ENCODE measurements around the gene PGBD5. TPM values are rescaled to one million over a fixed set of nuclear protein-coding genes. Genes with fewer than 3 reads are reported as not detected.

PGBD5 gene
- total and polyA plus RNA-seq, 2 of the 13 experiments (the other 11 are each of a cell fraction or from before 2014, with no cell fraction given): 0.04 to 0.13 TPM

DNA sequence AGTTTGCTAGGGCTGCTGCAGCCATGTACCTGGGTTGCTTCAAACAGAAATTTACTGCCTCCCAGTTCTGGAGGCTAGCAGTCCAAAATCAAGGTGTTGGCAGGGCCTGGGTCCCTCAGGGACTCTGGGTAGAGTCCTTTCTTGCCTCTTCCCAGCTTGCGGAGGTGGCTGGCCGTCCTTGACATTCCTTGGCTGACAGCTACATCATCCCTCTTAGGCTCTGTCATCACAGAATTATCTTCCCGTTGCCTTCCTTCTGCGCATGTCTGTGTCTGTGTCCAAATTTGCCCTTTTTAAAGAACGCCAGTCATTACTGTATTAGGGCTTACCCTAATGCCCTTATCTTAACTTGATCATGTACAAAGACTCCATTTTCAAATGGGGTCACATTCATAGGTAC lies 37.6 kb upstream of the PGBD5 start (continued):
- no peak for TF ChIP-seq EP300 (IDR thresholded peaks at IDR 0.05; ENCODE audit: low read depth in 2 of 2, low read length in 2 of 2)
- TF ChIP-seq EP300 (CRISPR knock-in tag; IDR thresholded peaks at IDR 0.05; ENCODE audit: borderline replicate concordance): no peak
- TF ChIP-seq ZNF724P (CRISPR knock-in tag; IDR thresholded peaks at IDR 0.05; ENCODE audit: borderline replicate concordance): no peak
- TF ChIP-seq, protein P1, sequence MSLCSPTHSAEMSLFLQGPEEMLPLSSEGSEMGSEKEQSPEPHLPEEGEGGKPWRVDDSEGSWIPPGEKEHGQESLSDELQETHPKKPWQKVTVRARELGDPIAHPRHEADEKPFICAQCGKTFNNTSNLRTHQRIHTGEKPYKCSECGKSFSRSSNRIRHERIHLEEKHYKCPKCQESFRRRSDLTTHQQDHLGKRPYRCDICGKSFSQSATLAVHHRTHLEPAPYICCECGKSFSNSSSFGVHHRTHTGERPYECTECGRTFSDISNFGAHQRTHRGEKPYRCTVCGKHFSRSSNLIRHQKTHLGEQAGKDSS (CRISPR knock-in tag; IDR thresholded peaks at IDR 0.05; ENCODE audit: borderline replicate concordance, low read depth): no peak
- no peak for TF ChIP-seq NFATC3 (CRISPR knock-in tag; IDR thresholded peaks at IDR 0.05)
- no peak for TF ChIP-seq RNF2 (conservative IDR thresholded peaks at IDR 0.05; ENCODE audit: low read depth)
- no peak for TF ChIP-seq ZNF124 (CRISPR knock-in tag; IDR thresholded peaks at IDR 0.05)
- TF ChIP-seq ARNT (IDR thresholded peaks at IDR 0.05): no peak
- no peak for TF ChIP-seq ZNF563 (CRISPR knock-in tag; IDR thresholded peaks at IDR 0.05)
- TF ChIP-seq KLF15 (CRISPR knock-in tag; IDR thresholded peaks at IDR 0.05; ENCODE audit: borderline replicate concordance): no peak
- TF ChIP-seq, protein P2, sequence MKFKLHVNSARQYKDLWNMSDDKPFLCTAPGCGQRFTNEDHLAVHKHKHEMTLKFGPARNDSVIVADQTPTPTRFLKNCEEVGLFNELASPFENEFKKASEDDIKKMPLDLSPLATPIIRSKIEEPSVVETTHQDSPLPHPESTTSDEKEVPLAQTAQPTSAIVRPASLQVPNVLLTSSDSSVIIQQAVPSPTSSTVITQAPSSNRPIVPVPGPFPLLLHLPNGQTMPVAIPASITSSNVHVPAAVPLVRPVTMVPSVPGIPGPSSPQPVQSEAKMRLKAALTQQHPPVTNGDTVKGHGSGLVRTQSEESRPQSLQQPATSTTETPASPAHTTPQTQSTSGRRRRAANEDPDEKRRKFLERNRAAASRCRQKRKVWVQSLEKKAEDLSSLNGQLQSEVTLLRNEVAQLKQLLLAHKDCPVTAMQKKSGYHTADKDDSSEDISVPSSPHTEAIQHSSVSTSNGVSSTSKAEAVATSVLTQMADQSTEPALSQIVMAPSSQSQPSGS (CRISPR knock-in tag; IDR thresholded peaks at IDR 0.05): no peak

DNA sequence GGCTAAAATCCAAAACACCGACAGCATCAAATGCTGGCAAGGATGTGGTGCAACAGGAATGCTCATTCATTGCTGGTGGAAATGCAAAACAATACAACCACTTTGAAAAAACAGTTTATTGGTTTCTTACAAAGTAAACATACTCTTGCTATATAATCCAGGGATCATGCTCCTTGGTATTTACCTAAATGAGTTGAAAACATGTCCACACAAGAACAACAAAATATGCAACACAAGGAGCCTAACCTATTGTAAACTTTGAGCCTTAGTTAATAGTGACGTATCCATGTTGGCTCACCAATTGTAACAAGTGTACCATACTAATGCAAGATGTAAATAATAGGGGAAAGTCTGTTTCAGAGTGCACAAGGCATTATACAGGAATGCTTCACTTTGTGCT lies 37.2 kb upstream of the PGBD5 start:
- in situ Hi-C loops (cut with HindIII; ENCODE audit: extremely low pct_ligation_motif_present, low pct_unique_long_range_greater_than_20kb) (no loop called here), intact Hi-C loops (cut with micrococcal nuclease; ENCODE audit: unreplicated experiment) (no loop called here)
- TF ChIP-seq HMG20B (CRISPR knock-in tag; conservative IDR thresholded peaks at IDR 0.05) (no peak), ZNF879 (CRISPR knock-in tag; IDR thresholded peaks at IDR 0.05) (no peak), DPF2 (CRISPR knock-in tag; IDR thresholded peaks at IDR 0.05; ENCODE audit: borderline replicate concordance, low read depth) (no peak), ZNF7 (CRISPR knock-in tag; IDR thresholded peaks at IDR 0.05) (peak; percentile 68; the same call in 1 of the 2 replicates)
- H3K9ac ChIP-seq (ENCODE audit: insufficient read depth, low read depth, low read length): no peak overlapping the region
- no peak overlapping the region for H3K27ac ChIP-seq (ENCODE audit: extremely low read length, insufficient read depth, low read length)
- no peak overlapping the region for H2AFZ ChIP-seq (ENCODE audit: low read length)
- no peaks in the 10 kb centered on the region for H4K20me1 ChIP-seq (ENCODE audit: insufficient read depth, low read length)
- H3K9me3 ChIP-seq (ENCODE audit: low read length): no peaks in the 10 kb centered on the region
- no peaks in the 10 kb centered on the region for H3K79me2 ChIP-seq (ENCODE audit: insufficient read depth, low read length)
- DNase-seq (ENCODE audit: low spot score) (no peak), FAIRE-seq (no peak), ATAC-seq (no peak)
- BruUV-seq (replicated peaks): no TSS peak
- ChIA-PET POLR2A (no interaction called here), CTCF (ENCODE audit: low intra/inter-chr PET ratio, low total read pairs) (no interaction called here)
- H3K4me2 ChIP-seq (ENCODE audit: low read depth, low read length): no peak overlapping the region
- no peak overlapping the region for H3K4me3 ChIP-seq (replicated peaks in 1 of 3; ENCODE audit: insufficient read depth in 1 of 3, low read depth in 2 of 3, low read length in 3 of 3)
- no peaks in the 10 kb centered on the region for H3K36me3 ChIP-seq (replicated peaks in 1 of 2; ENCODE audit: control insufficient read depth in 1 of 2, insufficient read depth in 2 of 2, low read length in 2 of 2)
- peaks cover 0 to 3% of the 10 kb centered on the region in 2 experiments; a peak in 1 of 5 replicates for H3K27me3 ChIP-seq (ENCODE audit: control insufficient read depth in 1 of 2, insufficient read depth in 2 of 2, low read length in 2 of 2)
- no peaks in the 10 kb centered on the region for H3K4me1 ChIP-seq (ENCODE audit: insufficient read depth, low read length)
- 64% methylated on average over 2 of the region's 2 CpGs for WGBS (ENCODE audit: low lambda C conversion rate)
